Naive thymus-derived CD4-positive, alpha-beta T cell (primary cell): ENCODE measurements around the gene CDYL. TPM values are rescaled to one million over a fixed set of nuclear protein-coding genes. Genes with fewer than 3 reads are reported as not detected.

ENCODE experiments used
- ATAC-seq: fragments of 150-1000 bp; cut with Tn5 transposase; 2 replicates; pipeline ENCODE4 v1.10.0; 2021; ENCODE audit warnings: mild to moderate bottlenecking, moderate library complexity
- CTCF ChIA-PET: fragments of 350-600 bp; sonication (Branson Sonifier 250); formaldehyde crosslinking; loops from one replicate; lab custom pipeline; 2021; ENCODE audit warnings: antibody characterized with exemption; lab: Charles Lee
- POLR2A ChIA-PET: fragments of 350-600 bp; sonication (Branson Sonifier 250); formaldehyde crosslinking; loops from one replicate; lab custom pipeline; 2021; ENCODE audit warnings: antibody characterized with exemption, inconsistent platforms; lab: Charles Lee
- DNase-seq, 9 donors: peaks; one replicate each; pipeline versions ENCODE4 v3.0.0 to v3.0.0-alpha.2; 2020 to 2022; ENCODE audit warnings: mixed read lengths in 1 of 9
- H3K27ac ChIP-seq: one replicate; pipeline ENCODE4 v1.7.0; 2013; ENCODE audit warnings: mild to moderate bottlenecking, low read depth, low read length, moderate library complexity
- H3K27me3 ChIP-seq, 2 donors: one replicate each; pipeline ENCODE4 v1.7.0; 2013; ENCODE audit warnings: low read length in 2 of 2, mild to moderate bottlenecking in 2 of 2, moderate library complexity in 2 of 2; ENCODE audit not compliant: control insufficient read depth in 2 of 2, insufficient read depth in 2 of 2
- H3K36me3 ChIP-seq, 3 experiments: 1 replicate in 2 of 3; 2 replicates in 1 of 3; pipeline ENCODE4 v1.7.0; 2013; ENCODE audit warnings: low read length in 3 of 3, mild to moderate bottlenecking in 3 of 3, moderate library complexity in 1 of 3; ENCODE audit not compliant: insufficient read depth in 3 of 3, control insufficient read depth in 2 of 3
- H3K4me1 ChIP-seq, 2 donors: one replicate each; pipeline ENCODE4 v1.7.0; 2013; ENCODE audit warnings: low read length in 2 of 2, mild to moderate bottlenecking in 2 of 2, moderate library complexity in 1 of 2; ENCODE audit not compliant: control insufficient read depth in 2 of 2, insufficient read depth in 2 of 2
- H3K4me3 ChIP-seq: 2 replicates; pipeline ENCODE4 v1.7.0; 2013; ENCODE audit warnings: mild to moderate bottlenecking, low read length
- H3K9me3 ChIP-seq, 3 experiments: 1 replicate in 2 of 3; 2 replicates in 1 of 3; pipeline ENCODE4 v1.7.0; 2013; ENCODE audit warnings: low read length in 3 of 3; ENCODE audit not compliant: control insufficient read depth in 2 of 3
- H3K27ac Mint-ChIP-seq, 9 donors: one replicate each; pipeline ENCODE4 v1.8.0; 2020 to 2022; ENCODE audit warnings: mixed read lengths in 9 of 9, mild to moderate bottlenecking in 8 of 9, moderate library complexity in 5 of 9, inconsistent platforms in 2 of 9
- H3K27me3 Mint-ChIP-seq, 5 donors: one replicate each; pipeline ENCODE4 v1.8.0; 2021 to 2022; ENCODE audit warnings: mixed read lengths in 5 of 5, mild to moderate bottlenecking in 1 of 5
- H3K36me3 Mint-ChIP-seq, 5 donors: one replicate each; pipeline ENCODE4 v1.8.0; 2020 to 2022; ENCODE audit warnings: mixed read lengths in 5 of 5, mild to moderate bottlenecking in 3 of 5, inconsistent platforms in 1 of 5
- H3K4me1 Mint-ChIP-seq, 7 donors: one replicate each; pipeline ENCODE4 v1.8.0; 2020 to 2022; ENCODE audit warnings: mixed read lengths in 7 of 7, mild to moderate bottlenecking in 3 of 7, inconsistent platforms in 1 of 7
- H3K4me3 Mint-ChIP-seq, 10 donors: one replicate each; pipeline ENCODE4 v1.8.0; 2020 to 2022; ENCODE audit warnings: mild to moderate bottlenecking in 10 of 10, mixed read lengths in 10 of 10, moderate library complexity in 6 of 10, inconsistent platforms in 2 of 10
- H3K9me3 Mint-ChIP-seq, 11 donors: one replicate each; pipeline ENCODE4 v1.8.0; 2020 to 2022; ENCODE audit warnings: mixed read lengths in 11 of 11, mild to moderate bottlenecking in 4 of 11, inconsistent platforms in 1 of 11, moderate library complexity in 1 of 11
- intact Hi-C, 2 donors: fragments of 100-400 bp; cut with micrococcal nuclease; formaldehyde crosslinking; loops; one replicate each; pipeline ENCODE4 v1.15.1; 2023
- polyA plus RNA-seq, 2 donors: library from polyadenylated mRNA; unstranded; fragments of 300-500 nt; fragmentation: Illumina TruSeq; gene quantifications; one replicate each; pipeline ENCODE4 v1.2.3, GENCODE V29; 2021
- total RNA-seq, 6 experiments: library from RNA in 5 of 6; stranded (reverse) in 5 of 6; gene quantifications; 1 replicate in 5 of 6; 2 replicates in 1 of 6; pipeline ENCODE4 v1.2.3 and lab custom pipeline; 2021 to 2026

CDYL gene
- total and polyA plus RNA-seq, 7 experiments from 2014 or later, result 3.6 to 43.3 (median 32.3) TPM

DNA sequence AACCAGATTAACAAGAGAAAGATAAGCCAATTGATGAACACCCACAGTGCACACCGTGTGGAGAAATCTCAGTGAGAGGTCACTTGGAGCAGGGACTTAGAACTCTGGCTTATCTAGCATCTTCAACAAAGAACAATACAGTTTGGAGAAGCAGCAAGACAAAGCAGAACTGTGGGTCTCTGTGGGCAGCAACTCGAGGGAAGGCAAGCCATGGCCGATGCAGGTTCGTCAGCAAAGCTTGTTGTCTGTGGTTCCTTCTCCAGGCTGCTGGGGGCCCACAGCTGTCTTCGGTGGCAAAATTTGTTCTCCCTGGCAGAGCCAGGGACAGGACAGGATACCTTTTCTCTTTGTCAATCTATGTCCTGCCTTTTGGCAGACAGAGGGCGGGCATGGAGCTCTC lies 205.6 kb downstream of the CDYL start:
- Histone ChIP-seq H3K27ac (no peak overlapping the region), H3K4me3 (no peak overlapping the region), H3K9me3 (peaks cover 0 to 9% (median 0%) of the 10 kb centered on the region in 3 experiments), H3K4me1 (no peaks in the 10 kb centered on the region), H3K27me3 (no peaks in the 10 kb centered on the region), H3K36me3 (no peaks in the 10 kb centered on the region)
- peaks cover 0 to 22% (median 9%) of the 10 kb centered on the region in 5 donors for H3K36me3 Mint-ChIP-seq
- H3K9me3 Mint-ChIP-seq, result peaks cover 4 to 47% (median 20%) of the 10 kb centered on the region in 11 donors
- no peak overlapping the region for H3K27ac Mint-ChIP-seq
- H3K27me3 Mint-ChIP-seq, result peaks cover 0 to 8% (median 4%) of the 10 kb centered on the region in 5 donors
- POLR2A ChIA-PET, result no interaction called here
- intact Hi-C loops, result no loop called here
- CTCF ChIA-PET, result no interaction called here
- no peak overlapping the region for H3K4me3 Mint-ChIP-seq
- H3K4me1 Mint-ChIP-seq, result no peaks in the 10 kb centered on the region
- no peak for DNase-seq
- no peak for ATAC-seq

GRCh38 chr6:4983322-4983721 lies 207.1 kb downstream of the CDYL start:
- H3K27me3 ChIP-seq, result no peaks in the 10 kb centered on the region
- intact Hi-C loops, result no loop called here
- no peak overlapping the region for H3K27ac ChIP-seq
- H3K4me1 ChIP-seq, result no peaks in the 10 kb centered on the region
- H3K27ac Mint-ChIP-seq, result no peak overlapping the region
- H3K4me3 ChIP-seq, result no peak overlapping the region
- no peaks in the 10 kb centered on the region for H3K4me1 Mint-ChIP-seq
- peaks cover 0 to 3% (median 0%) of the 10 kb centered on the region in 5 donors for H3K27me3 Mint-ChIP-seq
- H3K4me3 Mint-ChIP-seq, result no peak overlapping the region
- ATAC-seq, result no peak
- H3K36me3 Mint-ChIP-seq, result peaks cover 0 to 14% (median 9%) of the 10 kb centered on the region in 5 donors
- no peak for DNase-seq
- POLR2A ChIA-PET, result no interaction called here
- H3K9me3 ChIP-seq, result peaks cover 0 to 9% (median 0%) of the 10 kb centered on the region in 3 experiments
- H3K9me3 Mint-ChIP-seq, result peaks cover 4 to 31% (median 10%) of the 10 kb centered on the region in 11 donors
- no peaks in the 10 kb centered on the region for H3K36me3 ChIP-seq
- CTCF ChIA-PET, result no interaction called here

DNA sequence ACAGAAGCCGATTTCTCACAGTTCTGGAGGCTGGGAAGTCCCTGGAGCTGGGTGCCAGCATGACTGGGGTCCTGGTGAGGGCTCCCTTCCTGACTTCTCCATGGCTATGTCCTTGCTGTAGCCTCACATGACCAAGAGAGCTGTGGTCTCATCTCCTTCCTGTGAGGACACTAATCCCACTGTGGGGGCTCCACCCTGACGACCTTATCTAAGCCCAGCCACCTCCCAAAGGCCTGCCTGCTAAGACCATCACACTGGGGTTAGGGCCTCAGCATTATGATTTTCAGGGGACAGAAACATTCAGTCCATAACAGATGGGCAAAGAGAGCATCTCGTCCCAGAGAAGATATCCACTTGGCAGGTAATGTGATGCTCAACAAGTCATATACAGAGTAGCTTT lies 210.8 kb downstream of the CDYL start:
- ChIA-PET CTCF (no interaction called here), POLR2A (no interaction called here)
- intact Hi-C loops, result no loop called here
- Mint-ChIP-seq H3K36me3 (peaks cover 0 to 44% (median 20%) of the 10 kb centered on the region in 5 donors), H3K4me1 (no peaks in the 10 kb centered on the region), H3K27ac (no peak overlapping the region), H3K9me3 (peaks cover 0 to 8% (median 0%) of the 10 kb centered on the region in 11 donors), H3K27me3 (peaks cover 0 to 3% (median 0%) of the 10 kb centered on the region in 5 donors), H3K4me3 (no peak overlapping the region)
- H3K4me3 ChIP-seq, result no peak overlapping the region
- DNase-seq (no peak), ATAC-seq (no peak)
- no peaks in the 10 kb centered on the region for H3K9me3 ChIP-seq
- H3K27ac ChIP-seq, result no peak overlapping the region
- H3K36me3 ChIP-seq, result no peaks in the 10 kb centered on the region
- H3K27me3 ChIP-seq, result no peaks in the 10 kb centered on the region
- H3K4me1 ChIP-seq, result no peaks in the 10 kb centered on the region

DNA sequence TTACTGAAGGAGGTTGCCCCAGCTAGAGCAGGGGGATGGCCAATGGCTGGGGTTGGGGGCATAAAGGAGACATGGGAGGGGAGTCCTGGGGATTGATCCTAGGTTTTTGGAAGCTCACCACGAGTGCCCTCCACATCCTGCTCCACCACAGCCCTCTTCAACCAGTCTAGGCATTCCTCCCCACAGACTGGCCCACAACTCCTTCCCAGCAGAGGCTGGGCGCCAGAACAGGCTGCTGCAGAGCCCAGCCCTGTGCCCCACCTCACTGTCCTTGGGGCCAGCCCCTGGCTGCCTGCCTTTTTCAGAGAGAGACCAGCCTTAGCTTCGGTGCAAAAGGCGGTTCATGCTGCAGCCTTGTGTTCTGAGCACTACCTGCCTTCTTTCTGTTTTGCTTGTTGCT lies 211.2 kb downstream of the CDYL start:
- DNase-seq (no peak), ATAC-seq (no peak)
- H3K27me3 Mint-ChIP-seq, result peaks cover 0 to 3% (median 0%) of the 10 kb centered on the region in 5 donors
- Histone ChIP-seq H3K36me3 (no peaks in the 10 kb centered on the region), H3K27me3 (no peaks in the 10 kb centered on the region), H3K27ac (no peak overlapping the region), H3K4me1 (no peaks in the 10 kb centered on the region), H3K4me3 (no peak overlapping the region), H3K9me3 (no peaks in the 10 kb centered on the region)
- no peak overlapping the region for H3K4me3 Mint-ChIP-seq
- CTCF ChIA-PET, result no interaction called here
- H3K9me3 Mint-ChIP-seq, result peaks cover 0 to 8% (median 0%) of the 10 kb centered on the region in 11 donors
- intact Hi-C loops, result no loop called here
- H3K36me3 Mint-ChIP-seq, result peaks cover 0 to 46% (median 22%) of the 10 kb centered on the region in 5 donors
- no peak overlapping the region for H3K27ac Mint-ChIP-seq
- H3K4me1 Mint-ChIP-seq, result no peaks in the 10 kb centered on the region
- POLR2A ChIA-PET, result no interaction called here

- Histone ChIP-seq H3K9me3 (no peaks in the 10 kb centered on the region), H3K36me3 (peaks cover 0 to 11% (median 0%) of the 10 kb centered on the region in 3 experiments), H3K27ac (no peak overlapping the region), H3K4me1 (no peaks in the 10 kb centered on the region), H3K27me3 (no peaks in the 10 kb centered on the region), H3K4me3 (no peak overlapping the region)
- POLR2A ChIA-PET, result no interaction called here
- H3K9me3 Mint-ChIP-seq, result peaks cover 0 to 8% (median 0%) of the 10 kb centered on the region in 11 donors
- no peak overlapping the region for H3K4me3 Mint-ChIP-seq
- H3K36me3 Mint-ChIP-seq, result peaks cover 0 to 89% (median 61%) of the 10 kb centered on the region in 5 donors
- DNase-seq, result no peak
- no peaks in the 10 kb centered on the region for H3K4me1 Mint-ChIP-seq
- CTCF ChIA-PET, result no interaction called here
- ATAC-seq, result no peak
- intact Hi-C loops, result no loop called here
- H3K27ac Mint-ChIP-seq, result no peak overlapping the region
- no peaks in the 10 kb centered on the region for H3K27me3 Mint-ChIP-seq
Measured at GRCh38 chr6:4994741-4995140, 218.5 kb downstream of the CDYL start.

DNA sequence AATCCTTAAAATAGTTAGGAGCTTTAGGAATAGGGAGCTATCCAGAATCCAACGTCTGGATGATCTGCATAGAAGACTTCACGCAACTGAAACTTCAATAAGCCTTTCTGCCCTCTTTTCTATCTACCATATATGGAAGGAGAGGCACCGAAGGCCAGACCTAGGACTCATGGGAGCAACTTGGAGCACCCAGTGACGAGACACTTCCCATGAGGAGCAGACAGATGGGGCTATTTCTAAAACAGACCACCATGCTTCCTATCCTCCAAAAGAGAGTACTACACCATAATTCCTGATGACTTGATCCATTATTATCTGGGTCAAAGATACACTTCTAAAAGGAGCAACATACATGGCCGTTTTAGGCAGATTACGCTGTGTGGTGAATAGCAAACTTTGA lies 221.7 kb downstream of the CDYL start:
- CTCF ChIA-PET, result no interaction called here
- DNase-seq, result no peak
- Histone ChIP-seq H3K4me3 (no peak overlapping the region), H3K36me3 (peaks cover 0 to 22% (median 0%) of the 10 kb centered on the region in 3 experiments), H3K27ac (no peak overlapping the region), H3K4me1 (no peaks in the 10 kb centered on the region), H3K27me3 (no peaks in the 10 kb centered on the region), H3K9me3 (no peaks in the 10 kb centered on the region)
- peaks cover 0 to 68% (median 51%) of the 10 kb centered on the region in 5 donors for H3K36me3 Mint-ChIP-seq
- POLR2A ChIA-PET, result no interaction called here
- intact Hi-C loops, result no loop called here
- no peaks in the 10 kb centered on the region for H3K27me3 Mint-ChIP-seq
- H3K9me3 Mint-ChIP-seq, result no peaks in the 10 kb centered on the region
- no peak for ATAC-seq
- H3K4me1 Mint-ChIP-seq, result peaks cover 0 to 5% (median 0%) of the 10 kb centered on the region in 7 donors
- no peak overlapping the region for H3K4me3 Mint-ChIP-seq
- H3K27ac Mint-ChIP-seq, result no peak overlapping the region

DNA sequence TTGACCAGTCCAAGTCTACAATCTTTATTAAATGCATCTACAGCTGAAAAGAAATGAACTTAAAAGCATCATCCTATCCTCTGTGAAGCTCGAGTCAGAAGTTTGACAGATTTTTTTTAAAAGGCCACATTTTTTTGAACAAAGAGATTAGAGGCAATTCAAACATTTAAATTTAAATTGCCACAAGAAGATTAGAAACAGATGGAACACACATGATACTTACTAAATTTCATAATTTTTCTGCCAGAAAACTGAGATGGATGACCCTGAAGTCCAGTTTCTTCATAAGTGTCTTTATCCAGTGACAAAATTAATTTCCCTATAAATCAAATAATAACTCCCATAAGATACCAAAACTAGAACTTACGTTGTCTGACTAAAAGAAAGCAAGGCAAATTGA lies 223.4 kb downstream of the CDYL start:
- H3K36me3 ChIP-seq, result peaks cover 0 to 22% (median 0%) of the 10 kb centered on the region in 3 experiments
- H3K4me1 ChIP-seq, result peaks cover 5 to 6% of the 10 kb centered on the region in 2 donors
- no peaks in the 10 kb centered on the region for H3K27me3 ChIP-seq
- no peak for ATAC-seq
- no peak overlapping the region for H3K4me3 Mint-ChIP-seq
- POLR2A ChIA-PET, result no interaction called here
- H3K9me3 ChIP-seq, result no peaks in the 10 kb centered on the region
- H3K27ac Mint-ChIP-seq, result no peak overlapping the region
- no peaks in the 10 kb centered on the region for H3K27me3 Mint-ChIP-seq
- H3K4me1 Mint-ChIP-seq, result peaks cover 0 to 14% (median 8%) of the 10 kb centered on the region in 7 donors
- intact Hi-C loops, result no loop called here
- no peak overlapping the region for H3K27ac ChIP-seq
- CTCF ChIA-PET, result interaction anchor here (0.7 kb wide), 1 partner anchor 195 kb away, joined by 3 read pairs; no protein-coding TSS in a partner anchor
- no peak overlapping the region for H3K4me3 ChIP-seq
- H3K36me3 Mint-ChIP-seq, result peaks cover 0 to 56% (median 44%) of the 10 kb centered on the region in 5 donors
- DNase-seq, result no peak
- H3K9me3 Mint-ChIP-seq, result no peaks in the 10 kb centered on the region
